SU-DHL-6 (cell line): ENCODE data around the gene ZNF831.

Experiments used
- H2AFZ ChIP-seq: fragments of 200-600 bp; sonication (generic); 2 replicates; pipeline ENCODE4 v1.6.1; 2014; ENCODE audit warnings: low read depth, mild to moderate bottlenecking, moderate library complexity, mixed read lengths, antibody characterized with exemption, low read length; ENCODE audit not compliant: severe bottlenecking
- H3F3A ChIP-seq: fragments of 200-600 bp; shearing (Covaris generic); 2 replicates; pipeline ENCODE4 v1.6.0; 2016; ENCODE audit warnings: antibody characterized with exemption, mild to moderate bottlenecking; ENCODE audit not compliant: insufficient read depth
- H3K27ac ChIP-seq: fragments of 200-600 bp; sonication (generic); 2 replicates; pipeline ENCODE4 v1.5.1; 2016; ENCODE audit warnings: low read depth, mild to moderate bottlenecking, low read length, moderate library complexity, mixed read lengths
- H3K27me3 ChIP-seq: fragments of 200-600 bp; sonication (generic), shearing (Covaris generic); 2 replicates; pipeline ENCODE4 v1.6.0; 2014; ENCODE audit warnings: mild to moderate bottlenecking, low read length
- H3K36me3 ChIP-seq: fragments of 200-600 bp; sonication (generic); 2 replicates; pipeline ENCODE4 v1.6.1; 2014; ENCODE audit warnings: mild to moderate bottlenecking, low read length, mixed read lengths
- H3K4me2 ChIP-seq: fragments of 300-600, 200-600 bp; shearing (Covaris generic), sonication (generic); 2 replicates; pipeline ENCODE4 v1.6.0; 2014; ENCODE audit warnings: low read length, low read depth, mild to moderate bottlenecking; ENCODE audit not compliant: poor library complexity, severe bottlenecking
- H3K4me3 ChIP-seq: fragments of 200-600 bp; sonication (generic); 2 replicates; pipeline ENCODE4 v1.5.1; 2014; ENCODE audit warnings: antibody characterized with exemption, low read length, mild to moderate bottlenecking, mixed read lengths; ENCODE audit not compliant: insufficient read depth, poor library complexity, severe bottlenecking
- H3K79me2 ChIP-seq: fragments of 200-600 bp; sonication (generic); 2 replicates; pipeline ENCODE4 v1.6.1; 2014; ENCODE audit warnings: mild to moderate bottlenecking, low read length, moderate library complexity; ENCODE audit not compliant: insufficient read depth
- H3K9ac ChIP-seq: fragments of 200-600 bp; sonication (generic); 2 replicates; pipeline ENCODE4 v1.7.0; 2014; ENCODE audit warnings: mild to moderate bottlenecking, low read length
- H3K9me2 ChIP-seq: fragments of 200-600 bp; sonication (generic); replicated peaks from 2 replicates; pipeline ENCODE4 v1.6.1; 2014; ENCODE audit warnings: low read length; ENCODE audit not compliant: insufficient read depth
- H3K9me3 ChIP-seq: fragments of 200-600 bp; sonication (generic); 2 replicates; pipeline ENCODE4 v1.6.1; 2014; ENCODE audit warnings: low read length, mixed read lengths; ENCODE audit not compliant: insufficient read depth
- H4K20me1 ChIP-seq: fragments of 200-600 bp; sonication (generic); 2 replicates; pipeline ENCODE4 v1.6.1; 2014; ENCODE audit warnings: low read depth, mild to moderate bottlenecking, antibody characterized with exemption, low read length, moderate library complexity, mixed read lengths
- CTCF ChIP-seq: fragments of 200-600 bp; sonication (generic); IDR thresholded peaks from one replicate; pipeline ENCODE4 v1.5.1; 2017; ENCODE audit warnings: antibody characterized with exemption, mild to moderate bottlenecking, low read length, moderate library complexity; ENCODE audit not compliant: insufficient read depth, poor library complexity, severe bottlenecking
- EZH2phosphoT487 ChIP-seq: fragments of 200-600 bp; sonication (generic), shearing (Covaris generic); conservative IDR thresholded peaks from 2 replicates; pipeline ENCODE4 v1.6.1; 2018; ENCODE audit warnings: mild to moderate bottlenecking, antibody characterized with exemption, low read length, moderate library complexity, mixed read lengths

ZNF831 gene

GRCh38 chr20:59190466-59190865 lies 26.8 kb downstream of the ZNF831 start:
- H3K9me3 ChIP-seq = no peaks in the 10 kb centered on the region
- no peaks in the 10 kb centered on the region for H3K9me2 ChIP-seq
- no peaks in the 10 kb centered on the region for H4K20me1 ChIP-seq
- H2AFZ ChIP-seq = no peak overlapping the region
- TF ChIP-seq EZH2phosphoT487 (no peak), CTCF (no peak)
- H3K27me3 ChIP-seq = no peaks in the 10 kb centered on the region
- H3K36me3 ChIP-seq = no peaks in the 10 kb centered on the region
- no peak overlapping the region for H3K4me2 ChIP-seq
- no peaks in the 10 kb centered on the region for H3F3A ChIP-seq
- H3K79me2 ChIP-seq = no peaks in the 10 kb centered on the region
- H3K4me3 ChIP-seq = no peak overlapping the region
- no peak overlapping the region for H3K27ac ChIP-seq
- no peak overlapping the region for H3K9ac ChIP-seq

GRCh38 chr20:59191036-59191755 lies 27.6 kb downstream of the ZNF831 start:
- no peaks in the 10 kb centered on the region for H4K20me1 ChIP-seq
- no peaks in the 10 kb centered on the region for H3F3A ChIP-seq
- no peaks in the 10 kb centered on the region for H3K27me3 ChIP-seq

GRCh38 chr20:59191756-59192532 lies 28.3 kb downstream of the ZNF831 start:
- Histone ChIP-seq H3K27ac (no peak overlapping the region), H3K36me3 (no peaks in the 10 kb centered on the region), H3K9me2 (no peaks in the 10 kb centered on the region), H3K9me3 (no peaks in the 10 kb centered on the region), H3K27me3 (no peaks in the 10 kb centered on the region), H2AFZ (no peak overlapping the region), H3K79me2 (no peaks in the 10 kb centered on the region), H3F3A (no peaks in the 10 kb centered on the region), H3K4me3 (no peak overlapping the region), H4K20me1 (no peaks in the 10 kb centered on the region), H3K9ac (no peak overlapping the region), H3K4me2 (no peak overlapping the region)
- no peak for TF ChIP-seq EZH2phosphoT487
- no peak for TF ChIP-seq CTCF

More at GRCh38 chr20:59191036-59191755, 27.6 kb downstream of the ZNF831 start:
- H3K79me2 ChIP-seq = no peaks in the 10 kb centered on the region
- no peak overlapping the region for H3K4me2 ChIP-seq
- no peak overlapping the region for H2AFZ ChIP-seq
- H3K9me3 ChIP-seq = no peaks in the 10 kb centered on the region
- no peak overlapping the region for H3K4me3 ChIP-seq
- TF ChIP-seq CTCF (no peak), EZH2phosphoT487 (no peak)
- H3K36me3 ChIP-seq = no peaks in the 10 kb centered on the region
- no peaks in the 10 kb centered on the region for H3K9me2 ChIP-seq
- no peak overlapping the region for H3K27ac ChIP-seq
- H3K9ac ChIP-seq = no peak overlapping the region
